Hepatic stellate cell (primary cell): ENCODE results near the gene MREG.

Experiments used
- DNase-seq: peaks from one replicate; pipeline ENCODE4 v3.0.0; 2011; ENCODE audit warnings: low spot score

MREG gene, protein sequence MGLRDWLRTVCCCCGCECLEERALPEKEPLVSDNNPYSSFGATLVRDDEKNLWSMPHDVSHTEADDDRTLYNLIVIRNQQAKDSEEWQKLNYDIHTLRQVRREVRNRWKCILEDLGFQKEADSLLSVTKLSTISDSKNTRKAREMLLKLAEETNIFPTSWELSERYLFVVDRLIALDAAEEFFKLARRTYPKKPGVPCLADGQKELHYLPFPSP

DNA sequence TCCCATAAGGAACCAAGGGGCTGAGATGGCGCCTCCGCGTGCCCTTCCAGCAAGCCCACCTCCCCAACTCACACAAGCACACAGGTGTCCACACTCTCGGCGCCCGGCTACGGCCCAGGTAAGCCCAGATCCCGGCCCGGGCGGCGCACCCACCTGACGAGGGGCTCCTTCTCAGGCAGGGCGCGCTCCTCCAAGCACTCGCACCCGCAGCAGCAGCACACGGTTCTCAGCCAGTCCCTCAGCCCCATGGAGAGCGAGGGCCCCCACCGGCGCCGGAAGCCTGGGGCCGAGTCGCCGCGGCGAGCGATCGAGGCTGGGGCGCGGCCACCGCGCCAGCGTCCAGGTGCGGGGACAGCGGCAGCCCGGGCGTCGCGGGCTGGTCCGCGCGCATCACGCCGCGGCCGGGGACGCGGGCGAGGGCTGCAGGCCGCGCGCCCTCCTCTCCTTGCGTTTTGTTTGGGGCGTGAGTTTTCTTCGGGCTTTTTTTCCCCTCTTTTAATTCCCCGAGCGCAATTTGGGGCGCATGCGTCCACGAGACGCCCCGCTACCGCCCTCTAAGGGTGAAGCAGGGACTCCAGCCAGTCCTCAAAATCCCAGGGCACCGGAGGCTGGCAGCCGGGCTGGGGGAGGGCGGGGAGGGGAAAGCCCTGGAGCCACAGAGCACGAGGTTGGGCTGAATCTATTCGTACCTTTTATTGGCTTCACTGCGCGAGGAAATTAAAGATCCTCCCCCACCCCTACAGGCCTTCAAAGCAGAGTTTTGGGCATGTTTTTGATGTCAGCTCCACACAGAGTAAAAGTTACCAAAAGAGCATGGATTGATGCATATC is at the start of gene MREG:
Gene MREG, minus strand, starts transcription at position 472 of the 830 bp plus-strand sequence. Its CDS starts 224 bp downstream, at position 248.
- peak; percentile 90 for DNase-seq

DNA sequence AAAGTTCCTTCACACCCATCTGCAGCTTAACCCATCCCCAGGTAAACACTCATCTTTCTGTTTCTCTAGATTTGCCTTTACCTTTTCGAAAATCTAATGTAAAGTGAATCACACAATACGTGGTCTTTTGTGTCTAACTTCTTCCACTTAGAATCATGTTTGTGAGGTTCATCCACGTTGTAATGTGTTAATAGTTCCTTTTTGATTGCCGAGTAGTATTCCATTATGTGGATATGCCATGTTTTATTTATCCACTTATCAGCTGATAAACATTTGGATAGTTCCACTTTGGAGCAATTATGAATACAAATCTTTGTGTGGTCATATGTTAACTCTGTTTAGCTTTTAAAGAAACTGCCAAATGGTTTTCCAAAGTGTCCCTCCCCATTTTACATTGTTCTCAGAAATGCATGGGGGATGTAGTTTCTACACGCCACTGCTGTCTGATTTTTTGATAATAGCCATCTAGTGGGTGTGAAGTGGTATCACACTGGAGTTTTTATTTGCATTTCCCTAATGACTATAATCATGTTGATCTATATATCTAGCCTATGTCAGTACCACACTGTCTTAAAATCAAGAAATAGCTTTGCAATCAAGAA is 46.0 kb upstream of the MREG start:
- no peak for DNase-seq

DNA sequence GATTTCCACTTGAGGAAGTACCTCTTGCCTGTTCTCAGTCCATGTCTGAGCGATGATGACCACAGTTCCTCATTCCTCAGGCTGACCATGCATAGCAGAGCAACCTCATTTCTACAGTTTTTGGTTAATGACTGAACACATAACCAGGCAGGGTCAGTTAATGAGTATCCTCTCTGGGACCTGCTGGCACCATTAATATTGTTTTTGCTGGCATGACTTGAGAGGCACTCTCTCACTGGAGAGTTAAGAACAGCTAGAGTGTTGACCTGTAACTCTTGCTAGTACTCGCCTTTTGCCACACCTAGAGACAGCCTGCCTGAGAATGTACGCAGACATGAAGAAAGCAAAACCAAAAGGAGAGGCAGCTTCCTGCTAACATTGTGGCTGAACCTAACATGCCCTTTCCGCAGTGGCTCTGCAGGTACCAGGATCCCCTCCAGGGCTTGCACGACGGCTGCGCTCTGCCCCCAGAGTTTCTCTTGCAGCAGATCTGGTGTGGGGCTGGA is 44.4 kb upstream of the MREG start:
- DNase-seq: peak; percentile 48

DNA sequence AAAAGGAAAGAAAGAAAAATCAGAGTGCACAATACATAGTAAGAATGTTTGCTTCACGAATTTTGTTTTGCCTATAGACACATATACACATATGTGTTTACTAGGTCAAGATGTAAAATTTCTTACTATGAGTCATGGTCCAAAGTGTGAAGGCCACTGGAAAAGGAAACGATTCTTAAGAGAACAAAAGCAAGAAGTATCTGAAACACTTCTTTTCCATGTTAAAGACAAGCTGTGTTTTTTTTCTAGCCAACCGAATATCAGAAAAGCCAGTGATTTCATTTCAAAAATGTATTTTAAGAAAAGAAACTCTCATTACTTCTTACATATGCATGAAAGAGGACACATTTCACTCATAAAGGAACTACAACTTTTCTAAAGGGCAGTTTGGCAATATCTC is 43.4 kb upstream of the MREG start:
- DNase-seq: no peak

DNA sequence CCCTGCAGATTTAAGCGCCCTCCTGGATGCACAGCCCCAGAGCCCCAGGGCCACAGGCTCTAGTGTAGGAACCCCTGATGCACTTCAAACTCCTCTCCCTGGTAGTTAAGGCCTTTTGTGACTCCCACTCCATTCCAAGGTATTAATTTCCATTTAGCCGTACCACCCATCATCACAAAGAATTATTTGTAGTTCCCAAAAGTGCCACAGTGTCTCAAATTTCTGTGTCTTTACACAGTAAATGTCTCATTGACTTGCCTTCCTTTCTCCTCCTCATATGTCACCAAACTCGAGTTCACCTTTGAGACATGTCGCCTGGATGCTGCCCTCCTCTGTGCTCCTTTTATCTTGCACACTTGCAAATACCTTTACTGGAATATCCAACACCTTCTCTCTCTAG is 42.3 kb upstream of the MREG start:
- DNase-seq: no peak

DNA sequence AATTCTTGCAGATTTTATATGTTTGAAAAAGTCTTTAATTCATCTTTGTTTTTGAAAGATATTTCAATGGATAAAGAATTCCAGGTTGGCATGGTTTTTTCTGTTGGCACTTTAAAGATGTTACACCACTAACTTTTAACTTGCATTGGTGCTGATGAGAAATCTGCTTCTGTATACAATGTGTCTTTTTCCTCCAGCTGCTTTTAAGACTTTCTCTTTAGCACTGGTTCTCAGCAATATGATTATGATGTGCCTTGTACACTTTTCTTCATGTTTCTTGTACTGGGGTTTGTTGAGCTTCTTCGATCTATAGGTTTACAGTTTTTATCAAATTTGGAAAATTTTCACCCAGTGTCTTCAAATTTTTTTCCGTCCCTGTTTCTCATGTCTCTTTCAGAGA is 39.1 kb upstream of the MREG start:
- DNase-seq: no peak

DNA sequence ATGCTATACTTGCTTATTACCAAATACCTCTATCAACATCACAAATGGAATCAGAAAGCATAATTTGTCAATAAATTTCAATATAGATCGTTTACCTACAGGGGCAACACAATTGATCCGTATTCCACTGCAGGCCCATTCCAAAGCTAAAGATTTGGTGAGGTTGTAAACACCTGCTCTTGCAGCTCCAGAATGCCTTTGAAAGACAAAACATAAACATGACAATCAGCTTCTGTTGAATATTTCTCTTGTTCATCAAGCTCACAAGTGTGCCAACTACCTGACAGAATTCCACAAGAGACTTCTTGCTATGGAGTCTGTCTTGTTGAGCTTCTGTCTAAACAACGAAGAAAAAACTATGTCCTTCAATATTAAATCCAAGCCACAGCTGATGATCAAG is 38.0 kb upstream of the MREG start:
- DNase-seq: no peak

DNA sequence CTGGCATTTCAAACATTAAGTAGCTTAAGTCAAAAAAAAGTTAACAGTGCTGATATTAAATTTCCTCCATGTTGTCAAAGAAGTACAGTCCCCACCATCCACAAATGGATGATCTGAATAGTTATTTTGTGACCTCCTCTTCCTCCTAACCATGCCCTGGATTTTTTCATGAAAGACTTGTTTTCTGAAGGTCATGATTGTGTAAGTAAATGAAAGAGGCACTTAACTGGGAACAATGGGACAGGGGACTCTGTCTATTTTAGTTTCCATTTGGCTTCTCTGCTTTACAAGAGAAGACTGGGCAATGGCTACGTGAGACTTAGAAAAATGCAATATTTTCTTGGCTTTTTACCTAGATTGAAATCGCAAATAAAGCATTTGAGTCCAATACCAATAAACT is 36.1 kb upstream of the MREG start:
- DNase-seq: no peak

DNA sequence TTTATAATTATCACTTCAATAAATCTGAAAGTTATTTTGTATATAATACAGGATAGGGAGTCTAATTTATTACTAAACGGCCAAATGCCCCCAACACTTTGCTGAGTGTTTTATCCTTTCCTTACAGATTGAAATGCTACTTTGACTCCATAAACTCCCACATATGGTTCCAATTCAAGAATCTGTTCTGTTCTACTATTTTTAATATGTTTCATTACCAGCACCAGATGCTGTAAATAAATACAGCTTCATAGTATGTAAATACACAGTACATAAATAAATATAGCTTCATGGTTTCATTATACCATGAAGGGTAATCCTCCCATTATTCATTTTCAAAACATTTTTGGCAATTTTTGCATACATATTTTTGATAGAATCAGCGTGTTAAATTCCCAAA is 34.0 kb upstream of the MREG start:
- no peak for DNase-seq

DNA sequence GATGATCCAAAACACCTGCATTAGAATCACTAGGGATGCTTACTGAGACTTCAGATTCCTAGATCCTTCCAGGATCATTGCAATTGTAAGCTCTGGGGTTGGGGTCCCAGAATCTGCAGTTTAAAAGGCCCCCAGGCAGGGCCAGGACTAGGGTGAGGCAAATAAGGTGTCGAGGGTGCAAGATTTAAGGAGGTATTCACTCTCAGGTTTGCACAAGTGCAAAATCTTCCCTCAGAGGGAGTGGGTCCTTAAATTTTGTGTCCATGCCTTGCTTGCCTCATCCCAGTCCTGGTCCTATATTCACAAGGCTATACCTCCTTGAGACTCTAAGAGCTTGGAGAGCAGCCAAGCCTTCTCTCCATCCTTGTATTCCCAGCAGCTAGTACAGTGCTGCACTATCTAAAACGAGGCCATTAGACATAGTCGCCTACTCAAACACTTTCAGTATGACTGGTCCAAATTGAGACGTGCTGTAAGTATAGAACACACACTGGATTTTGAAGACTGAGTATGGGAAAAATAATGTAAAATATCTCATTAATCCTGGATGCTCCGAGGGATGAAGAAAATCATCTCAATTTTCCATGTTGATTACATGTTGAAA is 31.6 kb upstream of the MREG start:
- DNase-seq: no peak

DNA sequence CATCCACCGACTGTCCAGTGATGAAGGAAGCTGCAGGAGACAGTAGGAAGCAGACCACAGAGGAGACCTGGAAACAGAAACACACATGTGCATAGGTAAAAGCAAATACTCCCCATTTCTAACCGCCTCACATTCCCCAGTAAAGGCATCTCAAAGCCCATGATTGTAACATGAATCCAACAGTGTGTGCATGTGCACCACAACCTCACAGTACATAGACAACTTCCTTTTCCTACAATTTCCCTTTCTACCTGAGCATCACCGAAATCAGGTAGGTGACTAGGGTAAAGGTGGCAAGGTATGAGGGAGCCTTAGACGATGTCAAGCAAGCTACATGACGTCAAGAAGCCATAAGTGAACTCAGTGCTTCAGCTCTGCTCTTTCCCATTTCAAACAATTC is 30.6 kb upstream of the MREG start:
- no peak for DNase-seq

DNA sequence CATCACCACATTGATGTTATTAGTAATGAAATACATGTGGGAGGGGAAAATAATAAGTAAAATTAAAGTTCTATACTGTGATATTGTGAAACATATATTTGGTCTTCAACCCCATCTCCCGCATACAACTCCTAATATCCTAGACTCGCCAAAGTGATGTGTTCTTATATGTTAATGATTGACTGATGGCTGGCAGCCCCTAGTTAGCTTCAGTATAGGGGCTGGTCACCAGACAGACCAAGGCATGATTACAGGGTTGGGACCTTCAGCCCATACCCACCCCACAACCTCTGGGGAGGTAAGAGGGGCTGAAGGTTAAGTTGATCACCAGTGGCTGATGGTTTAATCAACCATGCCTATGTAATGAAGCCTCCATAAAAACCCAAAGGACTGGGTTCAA is 28.1 kb upstream of the MREG start:
- no peak for DNase-seq

DNA sequence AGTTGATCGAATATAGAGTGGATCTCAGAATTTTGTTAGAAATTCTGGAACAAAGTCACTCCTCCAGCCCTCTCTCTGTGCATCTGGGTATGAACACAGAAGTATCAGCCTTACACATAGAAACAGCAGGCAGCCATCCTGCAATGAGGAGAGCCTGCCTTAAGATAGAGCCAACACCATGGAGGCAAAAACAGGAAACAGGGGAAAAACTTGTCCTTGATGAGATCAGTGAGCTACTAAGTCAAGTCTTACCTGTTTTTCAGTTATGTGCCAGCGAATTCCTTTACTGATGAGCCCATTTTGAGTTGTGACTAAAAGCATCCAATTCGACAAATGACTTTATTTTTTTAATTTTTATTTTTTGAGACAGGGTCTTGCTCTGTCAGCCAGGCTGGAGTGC is 26.6 kb upstream of the MREG start:
- DNase-seq: no peak

DNA sequence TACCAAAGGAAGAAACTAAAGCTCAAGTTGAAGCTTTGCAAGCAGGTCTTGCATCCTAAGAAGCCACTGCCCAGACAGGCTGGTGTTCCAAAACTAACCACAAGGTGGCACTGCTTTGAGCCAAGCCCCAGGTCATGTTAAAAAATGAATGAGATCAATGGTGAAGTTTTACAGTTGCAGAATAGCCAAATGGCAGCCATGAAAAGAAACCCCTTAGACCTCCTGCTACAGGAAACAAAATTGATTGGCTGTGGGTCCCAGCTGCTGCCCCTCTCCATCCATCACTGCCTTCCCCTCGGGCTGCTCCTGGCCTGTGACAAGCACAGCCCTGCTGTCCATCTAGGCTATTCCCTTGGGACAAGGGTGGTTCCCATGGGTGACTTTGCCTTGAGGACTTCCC is 20.7 kb upstream of the MREG start:
- peak; percentile 69 for DNase-seq

DNA sequence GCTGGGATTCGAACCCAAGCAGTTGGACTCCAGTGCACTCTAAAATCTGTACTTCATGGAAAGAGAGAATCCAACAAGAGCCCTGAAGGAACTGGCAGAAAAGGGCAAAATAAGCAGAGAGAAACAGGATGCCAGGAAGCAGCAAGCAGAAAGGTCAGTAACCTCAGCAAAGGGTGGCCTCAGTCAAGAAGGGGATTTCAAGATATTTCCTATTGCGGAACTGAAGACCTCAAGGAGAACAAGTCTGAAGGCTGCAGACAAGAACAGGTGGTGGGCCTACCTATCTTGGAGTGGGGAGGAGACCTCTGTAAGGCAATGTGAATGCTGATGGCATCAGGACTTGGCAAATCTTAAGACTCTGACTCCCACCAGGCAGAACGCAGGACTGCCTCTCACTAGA is 20.1 kb upstream of the MREG start:
- no peak for DNase-seq

DNA sequence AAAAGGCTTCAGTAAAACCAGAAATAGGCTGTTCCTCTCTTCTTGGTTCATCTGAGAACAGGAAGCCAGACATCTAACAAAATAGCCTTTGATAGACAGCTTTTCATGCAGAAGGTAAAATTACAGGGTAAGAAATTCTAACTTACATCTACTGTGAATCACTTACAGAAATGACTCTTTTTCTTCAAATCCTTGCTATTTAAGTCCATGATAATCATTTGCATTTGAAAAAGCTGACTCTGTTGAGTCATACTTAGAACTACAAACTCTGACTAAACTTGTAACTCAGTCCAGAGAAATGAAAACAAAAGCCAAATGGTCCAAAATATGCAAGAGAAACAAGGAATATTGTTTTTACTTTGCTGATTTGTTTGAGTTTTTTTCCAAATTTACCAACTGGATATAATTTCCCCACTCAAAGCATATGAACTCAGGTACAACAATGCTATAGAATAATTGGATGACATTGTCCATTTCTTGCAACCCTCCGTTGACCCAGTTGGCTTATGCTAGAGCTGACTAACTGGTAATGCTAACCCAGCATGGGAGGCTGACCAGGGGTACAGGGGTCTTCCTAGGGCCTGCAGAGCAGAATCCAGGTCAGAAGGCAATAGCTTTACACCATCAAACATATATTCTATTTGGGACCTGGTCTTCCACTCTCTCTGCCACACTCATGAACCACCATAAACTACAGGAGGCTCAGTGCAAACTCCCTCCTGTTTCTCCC is 18.8 kb upstream of the MREG start:
- DNase-seq: peak; percentile 50

DNA sequence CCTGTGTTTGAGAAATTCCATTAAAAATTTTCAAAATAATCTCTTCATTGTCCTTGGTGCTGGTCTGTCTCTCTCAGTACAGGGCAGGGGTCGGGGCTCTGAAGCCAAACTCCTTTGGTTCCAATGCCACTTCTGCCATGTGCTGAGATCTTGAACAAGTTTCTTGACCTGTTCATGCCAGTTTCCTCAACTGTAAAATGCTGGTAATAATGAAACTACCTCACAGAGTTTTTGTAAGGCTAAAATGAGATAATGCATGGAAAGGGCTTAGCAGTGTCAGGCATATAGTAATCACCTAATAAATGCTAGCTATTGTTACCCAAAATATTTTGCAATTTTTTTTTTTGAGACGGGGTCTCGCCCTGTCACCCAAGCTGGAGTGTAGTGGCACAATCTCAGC is 16.9 kb upstream of the MREG start:
- DNase-seq: no peak

DNA sequence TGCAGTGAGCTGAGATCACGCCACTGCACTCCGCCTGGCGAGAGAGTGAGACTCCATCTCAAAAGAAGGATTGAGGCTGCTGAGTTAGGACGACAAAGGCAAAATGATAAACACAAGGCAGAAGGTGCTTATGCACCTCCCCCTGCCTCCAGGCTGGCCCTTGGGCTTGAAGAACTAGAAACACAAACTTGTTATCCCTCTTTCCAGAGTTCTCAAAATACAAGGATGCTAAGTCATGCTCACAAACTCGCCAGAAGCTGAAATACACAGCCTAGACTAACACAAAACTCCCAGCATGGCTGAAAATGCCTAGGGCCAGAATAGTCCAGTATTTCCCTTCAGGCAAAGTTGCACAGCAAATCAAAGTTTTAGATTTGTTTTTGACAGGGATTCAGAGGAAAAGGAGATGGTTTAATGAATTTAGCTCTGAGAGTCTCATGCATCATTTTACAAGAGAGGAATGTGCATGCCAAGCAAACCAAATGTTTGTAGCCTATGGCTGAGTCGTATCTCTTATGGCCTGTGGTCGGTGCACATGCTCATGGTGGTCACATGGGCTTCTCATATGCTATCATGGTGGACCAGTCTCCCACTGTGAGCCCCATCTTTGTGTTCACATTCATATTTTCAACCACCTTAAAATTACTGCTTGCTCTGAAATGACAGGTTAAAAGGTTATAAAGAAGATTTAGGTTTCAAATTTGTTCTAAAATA is 16.2 kb upstream of the MREG start:
- DNase-seq: no peak

DNA sequence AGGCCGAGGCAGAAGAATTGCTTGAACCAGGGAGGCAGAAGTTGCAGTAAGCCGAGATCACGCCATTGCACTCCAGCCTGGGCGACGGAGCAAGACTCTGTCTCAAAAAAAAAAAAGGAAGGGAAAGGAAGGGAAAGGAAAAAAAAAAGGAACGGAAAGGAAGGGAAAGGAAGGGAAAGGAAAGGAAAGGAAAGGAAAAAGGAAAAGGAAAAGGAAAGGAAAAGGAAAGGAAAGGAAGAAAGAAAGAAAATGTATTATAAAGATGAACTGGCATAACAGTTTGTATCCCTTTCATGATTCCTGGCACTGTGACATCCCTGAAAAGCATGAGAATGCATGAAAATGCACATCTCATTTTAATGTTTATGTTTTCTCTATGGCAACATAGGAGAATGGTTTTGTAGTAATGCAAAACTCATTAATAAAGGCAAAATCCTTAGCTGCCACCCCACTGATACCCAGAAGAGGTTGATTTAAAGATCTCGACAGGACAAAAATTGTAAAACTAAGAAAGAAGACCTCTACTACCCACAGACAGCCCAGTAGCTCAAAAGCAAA is 11.5 kb upstream of the MREG start:
- no peak for DNase-seq

DNA sequence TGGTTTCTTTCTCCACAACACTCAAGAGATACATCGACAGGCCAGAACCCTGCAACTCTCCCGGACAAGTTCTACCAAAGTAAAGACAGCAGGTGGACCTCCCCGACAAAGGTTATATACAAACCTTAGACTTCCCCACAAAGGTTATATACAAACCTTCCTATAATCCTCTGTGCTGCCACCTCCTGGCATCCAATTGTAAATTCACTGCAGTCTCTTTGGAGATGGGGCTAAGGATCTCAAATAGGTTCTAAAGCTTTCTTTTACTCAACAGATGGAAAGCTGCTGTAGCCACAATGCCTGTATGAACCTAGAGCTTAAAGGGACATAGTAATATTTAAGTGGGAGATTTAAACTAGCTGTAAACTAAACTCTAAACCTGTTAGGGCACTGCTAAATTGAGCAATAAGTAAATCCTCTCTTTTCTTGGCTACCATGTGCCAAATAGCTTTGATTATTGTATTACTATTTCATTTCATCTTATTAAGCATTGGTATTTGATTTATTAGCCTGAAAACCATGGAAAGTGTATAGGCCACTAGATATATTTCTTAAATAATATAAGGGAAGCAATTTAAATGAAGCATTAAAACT is 9.8 kb upstream of the MREG start:
- peak; percentile 65 for DNase-seq
